Osteocyte (in vitro differentiated cells): ENCODE data around the gene OOSP4B. TPM values are rescaled to one million over a fixed set of nuclear protein-coding genes. Genes with fewer than 3 reads are reported as not detected.

Experiments used
- DNase-seq: peaks from one replicate; pipeline ENCODE4 v3.0.0; 2021; ENCODE audit warnings: mixed read lengths; ENCODE audit not compliant: unreplicated experiment; ENCODE audit errors: extremely low spot score
- H3K27ac Mint-ChIP-seq: one replicate; pipeline ENCODE4 v1.8.0; 2021; ENCODE audit warnings: mild to moderate bottlenecking, mixed read lengths; ENCODE audit not compliant: unreplicated experiment
- H3K27me3 Mint-ChIP-seq: one replicate; pipeline ENCODE4 v1.8.0; 2021; ENCODE audit warnings: mixed read lengths; ENCODE audit not compliant: unreplicated experiment
- H3K36me3 Mint-ChIP-seq: one replicate; pipeline ENCODE4 v1.8.0; 2021; ENCODE audit warnings: mixed read lengths; ENCODE audit not compliant: unreplicated experiment
- H3K4me1 Mint-ChIP-seq: one replicate; pipeline ENCODE4 v1.8.0; 2021; ENCODE audit warnings: mixed read lengths; ENCODE audit not compliant: unreplicated experiment
- H3K4me3 Mint-ChIP-seq: one replicate; pipeline ENCODE4 v1.8.0; 2021; ENCODE audit warnings: mild to moderate bottlenecking, moderate library complexity, mixed read lengths; ENCODE audit not compliant: unreplicated experiment
- H3K9me3 Mint-ChIP-seq: one replicate; pipeline ENCODE4 v1.8.0; 2021; ENCODE audit warnings: mixed read lengths; ENCODE audit not compliant: unreplicated experiment
- total RNA-seq: library from RNA; stranded (reverse); gene quantifications from 2 replicates; pipeline ENCODE4 v1.2.1, GENCODE V29; 2021
- TF ChIP-seq, protein P1 (sequence below): fragments of 200-600 bp; sonication (generic); IDR thresholded peaks from 2 replicates; pipeline ENCODE4 v1.5.0; 2021; ENCODE audit warnings: antibody characterized with exemption, mild to moderate bottlenecking, moderate library complexity

Gene OOSP4B
- total RNA-seq, 1 donor from 2014 or later = not detected

DNA sequence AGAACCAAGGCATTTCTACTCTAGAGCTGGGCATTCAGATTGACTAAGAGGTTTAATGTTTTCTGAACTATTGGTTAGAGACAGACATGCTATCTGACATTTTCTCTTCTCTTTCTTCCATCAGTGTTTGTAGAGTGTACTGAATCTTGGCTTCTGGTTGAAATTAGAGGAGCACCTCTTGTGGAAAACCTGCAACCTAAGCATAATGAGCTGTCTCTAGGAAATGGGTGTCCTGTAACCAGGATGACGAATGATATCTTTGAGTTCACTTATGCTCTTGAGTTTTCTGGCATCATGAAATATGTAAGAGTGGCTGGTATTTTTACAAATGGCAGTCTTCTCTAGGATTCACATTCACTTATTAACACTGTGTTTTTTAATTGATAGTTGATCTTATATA is 33.8 kb upstream of the OOSP4B start:
- H3K4me1 Mint-ChIP-seq = no peaks in the 10 kb centered on the region
- H3K27ac Mint-ChIP-seq = no peak overlapping the region
- H3K36me3 Mint-ChIP-seq = no peaks in the 10 kb centered on the region
- TF ChIP-seq, protein P1, sequence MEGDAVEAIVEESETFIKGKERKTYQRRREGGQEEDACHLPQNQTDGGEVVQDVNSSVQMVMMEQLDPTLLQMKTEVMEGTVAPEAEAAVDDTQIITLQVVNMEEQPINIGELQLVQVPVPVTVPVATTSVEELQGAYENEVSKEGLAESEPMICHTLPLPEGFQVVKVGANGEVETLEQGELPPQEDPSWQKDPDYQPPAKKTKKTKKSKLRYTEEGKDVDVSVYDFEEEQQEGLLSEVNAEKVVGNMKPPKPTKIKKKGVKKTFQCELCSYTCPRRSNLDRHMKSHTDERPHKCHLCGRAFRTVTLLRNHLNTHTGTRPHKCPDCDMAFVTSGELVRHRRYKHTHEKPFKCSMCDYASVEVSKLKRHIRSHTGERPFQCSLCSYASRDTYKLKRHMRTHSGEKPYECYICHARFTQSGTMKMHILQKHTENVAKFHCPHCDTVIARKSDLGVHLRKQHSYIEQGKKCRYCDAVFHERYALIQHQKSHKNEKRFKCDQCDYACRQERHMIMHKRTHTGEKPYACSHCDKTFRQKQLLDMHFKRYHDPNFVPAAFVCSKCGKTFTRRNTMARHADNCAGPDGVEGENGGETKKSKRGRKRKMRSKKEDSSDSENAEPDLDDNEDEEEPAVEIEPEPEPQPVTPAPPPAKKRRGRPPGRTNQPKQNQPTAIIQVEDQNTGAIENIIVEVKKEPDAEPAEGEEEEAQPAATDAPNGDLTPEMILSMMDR = no peak
- no peaks in the 10 kb centered on the region for H3K9me3 Mint-ChIP-seq
- no peak overlapping the region for H3K4me3 Mint-ChIP-seq
- no peak for DNase-seq
- H3K27me3 Mint-ChIP-seq = no peaks in the 10 kb centered on the region

DNA sequence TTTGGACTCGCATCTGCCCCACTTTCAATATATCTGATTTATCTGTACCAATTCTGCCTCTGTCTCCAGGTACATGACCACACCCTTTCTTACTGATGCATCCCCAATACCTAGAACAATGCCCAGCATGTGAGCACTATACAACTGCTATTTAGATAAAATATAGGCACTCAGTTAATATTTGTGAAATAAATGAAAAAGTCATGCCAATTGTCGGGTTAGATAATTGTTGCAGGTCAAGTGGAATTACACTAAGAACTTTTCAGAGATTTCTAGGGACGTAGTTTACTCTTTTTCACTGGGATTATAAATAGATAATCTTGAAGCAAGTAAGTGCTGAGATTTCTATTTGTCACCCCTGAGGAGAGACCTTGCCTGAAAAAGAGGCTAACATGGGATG is 32.6 kb upstream of the OOSP4B start:
- H3K27me3 Mint-ChIP-seq = no peaks in the 10 kb centered on the region

DNA sequence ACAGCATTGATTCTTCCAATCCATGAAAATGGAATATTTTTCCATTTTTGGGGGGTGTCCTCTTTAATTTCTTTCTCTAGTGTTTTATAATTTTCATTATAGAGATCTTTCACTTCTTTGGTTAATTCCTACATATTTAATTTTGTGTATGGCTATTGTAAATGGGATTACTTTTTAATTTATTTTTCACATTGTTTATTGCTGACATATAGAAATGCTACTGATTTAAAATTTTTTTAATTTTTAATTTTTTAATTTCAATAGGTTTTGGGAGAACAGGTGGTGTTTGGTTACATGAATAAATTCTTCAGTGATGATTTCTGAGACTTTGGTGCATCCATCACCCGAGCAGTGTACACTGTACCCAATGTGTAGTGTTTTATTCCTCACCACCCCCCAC is 26.6 kb upstream of the OOSP4B start:
- Mint-ChIP-seq H3K27ac (no peak overlapping the region), H3K4me1 (no peaks in the 10 kb centered on the region), H3K9me3 (peaks cover 19% of the 10 kb centered on the region), H3K27me3 (no peaks in the 10 kb centered on the region), H3K36me3 (no peaks in the 10 kb centered on the region), H3K4me3 (no peak overlapping the region)
- DNase-seq = no peak
- TF ChIP-seq, protein P1 = no peak

More for the DNA sequence above, 32.6 kb upstream of the OOSP4B start:
- H3K36me3 Mint-ChIP-seq = no peaks in the 10 kb centered on the region
- TF ChIP-seq, protein P1 = no peak
- no peaks in the 10 kb centered on the region for H3K4me1 Mint-ChIP-seq
- no peak overlapping the region for H3K27ac Mint-ChIP-seq
- peaks cover 6% of the 10 kb centered on the region for H3K9me3 Mint-ChIP-seq
- DNase-seq = no peak
- H3K4me3 Mint-ChIP-seq = no peak overlapping the region

DNA sequence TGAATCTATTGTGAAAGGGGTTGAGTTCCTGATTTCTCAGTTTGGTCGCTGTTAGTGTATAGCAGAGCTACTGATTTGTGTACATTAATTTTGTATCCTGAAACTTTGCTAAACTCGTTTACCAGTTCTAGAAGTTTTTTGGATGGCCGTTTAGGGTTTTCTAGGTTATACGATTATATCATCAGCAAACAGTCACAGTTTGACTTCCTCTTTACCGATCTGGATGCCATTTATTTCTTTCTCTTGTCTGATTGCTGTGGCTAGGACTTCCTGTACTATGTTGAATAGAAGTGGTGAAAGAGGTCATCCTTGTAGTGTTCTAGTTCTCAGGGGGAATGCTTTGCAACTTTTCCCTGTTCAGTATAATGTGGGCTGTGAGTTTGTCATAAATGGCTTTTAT is 24.6 kb upstream of the OOSP4B start:
- Mint-ChIP-seq H3K27ac (no peak overlapping the region), H3K27me3 (no peaks in the 10 kb centered on the region), H3K36me3 (no peaks in the 10 kb centered on the region), H3K9me3 (peaks cover 19% of the 10 kb centered on the region), H3K4me3 (no peak overlapping the region), H3K4me1 (no peaks in the 10 kb centered on the region)
- no peak for DNase-seq
- TF ChIP-seq, protein P1 = no peak

DNA sequence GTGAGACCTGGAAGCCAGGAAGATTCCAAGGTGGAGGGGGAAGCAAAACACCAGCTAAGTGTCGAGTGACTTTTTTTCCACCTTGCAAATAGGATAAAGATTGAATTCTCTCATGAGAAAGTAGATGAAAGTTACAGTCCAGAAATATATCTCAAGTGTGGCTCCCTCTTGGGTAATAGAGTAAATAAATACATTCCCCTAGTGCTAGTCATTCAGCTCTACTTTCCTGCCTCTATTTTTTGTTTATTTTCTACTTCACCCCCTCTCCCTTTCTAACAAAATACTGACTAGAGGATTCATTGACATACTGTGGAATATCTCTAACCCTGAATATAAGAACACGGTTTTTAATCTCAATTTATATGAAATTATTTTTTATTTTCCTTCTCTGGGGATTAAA is 19.2 kb upstream of the OOSP4B start:
- no peak for DNase-seq
- H3K27me3 Mint-ChIP-seq = peaks cover 4% of the 10 kb centered on the region
- no peaks in the 10 kb centered on the region for H3K4me1 Mint-ChIP-seq
- H3K27ac Mint-ChIP-seq = no peak overlapping the region
- TF ChIP-seq, protein P1 = no peak
- H3K4me3 Mint-ChIP-seq = no peak overlapping the region
- H3K36me3 Mint-ChIP-seq = no peaks in the 10 kb centered on the region
- no peaks in the 10 kb centered on the region for H3K9me3 Mint-ChIP-seq
